Bronchial epithelial cell (primary cell): Measurements from ENCODE around the gene MMAB. TPM values are rescaled to one million over a fixed set of nuclear protein-coding genes. Genes with fewer than 3 reads are reported as not detected.
A peak's percentile ranks its signal among the peaks of the same experiment; 100 is the strongest.

Experiments
- DNase-seq: peaks from one replicate; pipeline ENCODE4 v3.0.0-alpha.2; 2010; ENCODE audit warnings: low read depth
- FAIRE-seq: peaks from 2 replicates; lab custom pipeline; 2011; peaks lifted over from hg19 to GRCh38; lab: Jason Lieb, UNC
- H3K27me3 ChIP-seq: 2 replicates; pipeline ENCODE4 v1.5.1; 2011; ENCODE audit warnings: low read length; ENCODE audit not compliant: control insufficient read depth, insufficient read depth
- H3K36me3 ChIP-seq: 2 replicates; pipeline ENCODE4 v1.5.1; 2011; ENCODE audit warnings: low read length; ENCODE audit not compliant: control insufficient read depth, insufficient read depth
- H3K4me3 ChIP-seq: 2 replicates; pipeline ENCODE4 v1.5.1; 2011; ENCODE audit warnings: mild to moderate bottlenecking, low read depth, low read length, control low read depth
- CTCF ChIP-seq: IDR thresholded peaks from 2 replicates; pipeline ENCODE4 v1.5.1; 2011; ENCODE audit warnings: mild to moderate bottlenecking, moderate library complexity, low read length, control low read depth, inconsistent platforms; ENCODE audit not compliant: insufficient read depth, severe bottlenecking
- total RNA-seq: library from RNA; depleted of rRNA; stranded (reverse); fragments of >200 nt; gene quantifications from 2 replicates; pipeline ENCODE4 v1.2.1, GENCODE V29; 2014

The MMAB gene
- total RNA-seq, 1 donor from 2014 or later: 36.9 TPM

DNA sequence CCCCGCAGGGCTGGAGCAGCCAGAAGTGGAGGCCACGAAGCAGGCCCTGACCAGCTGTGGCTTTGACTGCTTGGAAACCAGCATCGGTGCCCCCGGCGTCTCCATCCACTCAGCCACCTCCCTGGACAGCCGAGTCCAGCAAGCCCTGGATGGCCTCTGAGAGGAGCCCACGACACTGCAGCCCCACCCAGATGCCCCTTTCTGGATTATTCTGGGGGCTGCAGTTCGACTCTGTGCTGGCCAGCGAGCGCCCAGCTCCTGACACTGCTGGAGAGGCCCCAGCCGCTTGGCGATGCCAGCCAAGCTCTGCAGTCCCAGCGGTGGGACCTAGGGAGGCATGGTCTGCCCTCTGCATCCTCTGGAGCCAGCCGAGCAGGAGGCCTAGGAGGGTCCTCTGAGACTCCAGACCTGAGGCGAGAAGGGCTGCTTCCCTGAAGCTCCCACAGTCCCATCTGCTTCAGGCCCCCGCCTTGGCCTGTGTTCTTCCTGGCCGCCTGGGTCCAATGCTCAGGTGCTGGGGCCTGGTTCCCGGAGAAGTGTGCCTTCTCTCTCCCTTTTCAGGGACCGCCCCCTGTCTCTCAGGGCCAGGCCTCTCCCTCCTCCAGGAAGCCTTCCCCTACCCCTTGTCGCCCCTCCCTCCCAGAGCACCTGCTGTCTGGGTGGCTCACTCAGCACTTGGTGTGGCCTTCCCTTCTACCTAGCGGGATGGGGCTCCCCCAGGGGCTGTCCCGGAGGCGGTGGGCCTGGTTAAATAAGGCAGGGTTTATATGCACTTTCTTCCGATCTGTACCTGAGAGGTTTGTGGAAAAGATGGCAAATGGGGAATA lies 23.3 kb upstream of the MMAB start:
- DNase-seq: no peak
- H3K36me3 ChIP-seq: peaks cover 10% of the 10 kb centered on the region
- no peak for FAIRE-seq
- no peak for TF ChIP-seq CTCF
- no peaks in the 10 kb centered on the region for H3K27me3 ChIP-seq
- H3K4me3 ChIP-seq: no peak overlapping the region

GRCh38 chr12:109595321-109595902 lies 22.1 kb upstream of the MMAB start:
- Histone ChIP-seq H3K27me3 (no peaks in the 10 kb centered on the region), H3K4me3 (no peak overlapping the region), H3K36me3 (peaks cover 16% of the 10 kb centered on the region)
- DNase-seq (no peak), FAIRE-seq (no peak)
- TF ChIP-seq CTCF: no peak

DNA sequence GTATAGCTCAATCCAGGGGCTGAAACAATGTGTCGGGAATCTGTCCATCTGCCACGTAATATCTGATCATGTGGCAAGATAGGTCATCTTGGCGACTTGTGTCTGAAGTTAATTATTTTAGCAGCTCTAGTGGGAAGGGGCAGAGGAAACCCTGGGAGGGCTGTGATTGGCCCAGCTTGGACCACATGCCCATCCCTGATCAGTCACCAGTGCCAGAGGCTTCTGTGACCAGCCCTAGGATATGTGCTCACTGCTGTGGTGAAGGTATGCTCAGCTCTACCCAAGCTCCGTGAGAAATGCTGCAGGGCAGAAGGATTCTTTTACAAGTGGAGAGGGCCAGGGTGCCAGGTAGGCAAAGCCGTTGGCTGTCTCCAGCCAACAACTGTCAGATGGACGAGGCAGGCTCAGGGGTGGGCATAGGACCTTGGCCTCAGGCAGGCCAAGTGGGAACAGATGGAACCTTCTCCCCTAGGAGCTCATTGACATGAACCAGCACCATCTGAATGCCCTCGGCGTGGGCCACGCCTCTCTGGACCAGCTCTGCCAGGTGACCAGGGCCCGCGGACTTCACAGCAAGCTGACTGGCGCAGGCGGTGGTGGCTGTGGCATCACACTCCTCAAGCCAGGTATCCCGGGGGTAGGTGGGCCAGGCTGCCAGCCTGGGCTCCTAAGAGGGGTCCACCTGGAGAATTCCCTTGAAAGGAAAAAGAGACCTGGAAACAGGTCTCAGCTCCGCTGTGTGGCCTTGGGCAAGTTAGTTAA lies 21.4 kb upstream of the MMAB start:
- Histone ChIP-seq H3K36me3 (peaks cover 16% of the 10 kb centered on the region), H3K4me3 (no peak overlapping the region), H3K27me3 (no peaks in the 10 kb centered on the region)
- peak; percentile 82 for FAIRE-seq
- no peak for TF ChIP-seq CTCF
- DNase-seq: no peak

- H3K36me3 ChIP-seq: peaks cover 22% of the 10 kb centered on the region
- H3K27me3 ChIP-seq: no peaks in the 10 kb centered on the region
- FAIRE-seq (no peak), DNase-seq (no peak)
- TF ChIP-seq CTCF: no peak
- no peak overlapping the region for H3K4me3 ChIP-seq
These were observed 19.6 kb upstream of the MMAB start for GRCh38 chr12:109592905-109593272.

DNA sequence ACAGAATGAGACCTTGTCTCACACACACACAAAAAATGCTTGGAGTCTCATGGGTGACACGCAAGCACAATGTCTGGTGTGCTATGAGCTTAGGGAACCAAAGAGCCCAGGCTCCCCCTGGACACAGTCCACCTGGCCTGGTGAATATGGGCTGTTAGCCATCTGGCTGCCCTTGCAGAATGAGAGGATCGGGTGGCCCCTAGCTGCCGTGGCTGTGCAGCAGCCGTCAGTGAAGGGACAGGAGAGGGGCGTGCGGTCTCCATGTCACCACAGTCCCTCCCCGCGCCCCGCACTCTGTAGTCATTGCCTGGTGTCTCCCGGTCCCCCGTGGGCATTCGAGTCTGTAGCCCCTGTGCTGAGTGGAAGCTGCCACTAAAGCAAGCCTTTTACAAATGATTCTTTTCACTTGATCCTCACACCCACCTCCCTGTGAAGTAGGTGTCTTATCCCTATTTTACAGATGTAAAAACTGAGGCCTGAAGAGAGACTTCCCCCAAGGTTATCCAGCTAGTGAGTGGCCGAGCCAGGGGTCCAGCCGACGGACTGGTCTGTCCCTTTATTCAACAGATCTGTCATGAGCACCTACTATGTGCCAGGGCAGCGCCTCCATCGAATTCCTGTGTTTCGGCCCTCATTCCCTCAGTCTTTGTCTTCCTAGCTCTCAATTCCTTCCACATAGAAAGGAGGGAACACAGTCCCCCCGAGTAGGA lies 19.0 kb upstream of the MMAB start:
- DNase-seq (no peak), FAIRE-seq (no peak)
- Histone ChIP-seq H3K4me3 (no peak overlapping the region), H3K27me3 (no peaks in the 10 kb centered on the region), H3K36me3 (peaks cover 24% of the 10 kb centered on the region)
- no peak for TF ChIP-seq CTCF
